CD4-positive, CD25-positive, alpha-beta regulatory T cell (primary cell): ENCODE results near the gene LPGAT1. TPM values are rescaled to one million over a fixed set of nuclear protein-coding genes. Genes with fewer than 3 reads are reported as not detected.

Source experiments
- polyA plus RNA-seq, 4 donors: library from polyadenylated mRNA; unstranded; fragments of 300-500 nt; fragmentation: Illumina TruSeq; gene quantifications; one replicate each; pipeline ENCODE4 v1.2.3, GENCODE V29; 2021
- total RNA-seq: library from RNA; stranded (reverse); gene quantifications from one replicate; pipeline ENCODE4 v1.2.3, GENCODE V29; 2022

Gene LPGAT1
- total and polyA plus RNA-seq, 5 donors from 2014 or later, result 6.8 to 24.1 (median 7.8) TPM

Other genes starting within 250 kb of the LPGAT1 start
- 0.81 TPM for gene NEK2, start 155.1 kb downstream of the LPGAT1 start, total RNA-seq
- 1 to 10 TPM in 3 of 4 donors, under 1 TPM in 1; 0.98 to 1.5 (median 1.5) TPM for gene NEK2, start 155.1 kb downstream of the LPGAT1 start, polyA plus RNA-seq
- gene INTS7, start 204.8 kb upstream of the LPGAT1 start, total RNA-seq, result 15.8 TPM
- gene INTS7, start 204.8 kb upstream of the LPGAT1 start, polyA plus RNA-seq, result 10 to 100 TPM; 16.4 to 20.5 (median 18.5) TPM
- gene DTL, start 205.0 kb upstream of the LPGAT1 start, total RNA-seq, result 4.7 TPM
- gene DTL, start 205.0 kb upstream of the LPGAT1 start, polyA plus RNA-seq, result 1 to 10 TPM in 3 of 4 donors, under 1 TPM in 1; 0.95 to 2.4 (median 1.1) TPM